PC-3 (cell line): ENCODE measurements around the gene MDC1. TPM values are rescaled to one million over a fixed set of nuclear protein-coding genes. Genes with fewer than 3 reads are reported as not detected.

ENCODE experiments used
- ATAC-seq: fragments of 200-7000 bp; cut with Tn5 transposase; 2 replicates; pipeline ENCODE4 v1.9.1; 2020; ENCODE audit warnings: mild to moderate bottlenecking, moderate library complexity
- BruUV-seq: library from RNA; stranded (reverse); fragments of 400-500 nt; replicated peaks from 2 replicates; lab custom pipeline; 2021; lab: Mats Ljungman, UMichigan
- CTCF ChIA-PET: fragments of 300-600 bp; sonication (Branson Sonifier 250); formaldehyde crosslinking; loops from one replicate; lab custom pipeline; 2022; ENCODE audit warnings: antibody characterized with exemption; lab: Charles Lee
- POLR2A ChIA-PET: fragments of 300-600 bp; sonication (Branson Sonifier 250); formaldehyde crosslinking; loops from one replicate; lab custom pipeline; 2022; ENCODE audit warnings: antibody characterized with exemption; ENCODE audit not compliant: unreplicated experiment; lab: Charles Lee
- DNase-seq: peaks from one replicate; pipeline ENCODE4 v3.0.0-alpha.2; 2015
- H2AFZ ChIP-seq: fragments of 300-600 bp; sonication (generic); 2 replicates; pipeline ENCODE4 v1.6.0; 2016; ENCODE audit warnings: antibody characterized with exemption, low read length
- H3F3A ChIP-seq: fragments of 300-600 bp; sonication (generic); one replicate; pipeline ENCODE4 v1.6.0; 2017; ENCODE audit warnings: antibody characterized with exemption, low read length, control low read depth, mild to moderate bottlenecking; ENCODE audit not compliant: unreplicated experiment
- H3K27ac ChIP-seq: fragments of 300-600 bp; sonication (generic); 2 replicates; pipeline ENCODE4 v1.5.1; 2016; ENCODE audit warnings: mild to moderate bottlenecking, low read length
- H3K27me3 ChIP-seq: fragments of 300-600 bp; sonication (generic); 2 replicates; pipeline ENCODE4 v1.6.1; 2016; ENCODE audit warnings: low read length, mixed read lengths
- H3K36me3 ChIP-seq: fragments of 300-600 bp; sonication (generic); 2 replicates; pipeline ENCODE4 v1.6.1; 2016; ENCODE audit warnings: low read depth, mixed run types, low read length, mixed read lengths
- H3K4me1 ChIP-seq: fragments of 300-600 bp; sonication (generic); 2 replicates; pipeline ENCODE4 v1.5.1; 2016; ENCODE audit warnings: low read length; ENCODE audit not compliant: insufficient read depth
- H3K4me2 ChIP-seq: fragments of 300-600 bp; sonication (generic); 2 replicates; pipeline ENCODE4 v1.6.0; 2016; ENCODE audit warnings: low read length
- H3K4me3 ChIP-seq: fragments of 300-600 bp; sonication (generic); 2 replicates; pipeline ENCODE4 v1.5.1; 2016; ENCODE audit warnings: mild to moderate bottlenecking, low read length, mixed read lengths
- H3K79me2 ChIP-seq: fragments of 300-600 bp; sonication (generic); 2 replicates; pipeline ENCODE4 v1.6.1; 2017; ENCODE audit warnings: low read length, mixed read lengths
- H3K9ac ChIP-seq: fragments of 300-600 bp; sonication (generic); 2 replicates; pipeline ENCODE4 v1.6.0; 2016; ENCODE audit warnings: mild to moderate bottlenecking, low read length
- H3K9me2 ChIP-seq: fragments of 300-600 bp; sonication (generic); replicated peaks from 2 replicates; pipeline ENCODE4 v1.6.1; 2016; ENCODE audit warnings: mixed run types, low read length, mixed read lengths
- H3K9me3 ChIP-seq: fragments of 300-600 bp; sonication (generic); 2 replicates; pipeline ENCODE4 v1.6.1; 2016; ENCODE audit warnings: low read length, mixed read lengths
- H4K20me1 ChIP-seq: fragments of 300-600 bp; sonication (generic); 2 replicates; pipeline ENCODE4 v1.6.1; 2016; ENCODE audit warnings: low read length, mixed read lengths
- CTCF ChIP-seq: fragments of 300-600 bp; sonication (generic); conservative IDR thresholded peaks from 2 replicates; pipeline ENCODE4 v1.5.1; 2017; ENCODE audit warnings: antibody characterized with exemption, low read depth, mild to moderate bottlenecking, low read length
- EZH2 ChIP-seq: fragments of 300-600 bp; sonication (generic); IDR thresholded peaks from one replicate; pipeline ENCODE4 v1.6.1; 2017; ENCODE audit warnings: antibody characterized with exemption, mild to moderate bottlenecking, low read length; ENCODE audit not compliant: unreplicated experiment
- EZH2phosphoT487 ChIP-seq: fragments of 300-600 bp; sonication (generic); IDR thresholded peaks from 2 replicates; pipeline ENCODE4 v1.6.1; 2018; ENCODE audit warnings: mild to moderate bottlenecking, antibody characterized with exemption, low read length, borderline replicate concordance
- intact Hi-C: fragments of 100-400 bp; cut with micrococcal nuclease; formaldehyde crosslinking; loops from 2 replicates; pipeline ENCODE4 v1.9.0; 2023
- total RNA-seq: library from RNA; depleted of rRNA; stranded (reverse); fragments of >200 nt; gene quantifications from 2 replicates; pipeline ENCODE4 v1.2.3, GENCODE V29; 2014

Gene MDC1
- total RNA-seq, 1 experiment from 2014 or later: 19.6 TPM

- intact Hi-C loops: loop anchor here (5.0 kb wide), 1 partner anchor 133 kb away; no protein-coding TSS in a partner anchor
- Histone ChIP-seq H3K36me3 (peaks cover 25% of the 10 kb centered on the region), H3K27ac (peak within 1 kb of the TSS; percentile 98), H3K9ac (peak within 1 kb of the TSS; percentile 100), H3K4me2 (peak within 1 kb of the TSS; percentile 85), H3F3A (peaks cover 15% of the 10 kb centered on the region), H4K20me1 (peaks cover 9% of the 10 kb centered on the region), H3K79me2 (peaks cover 80% of the 10 kb centered on the region), H3K9me3 (no peaks in the 10 kb centered on the region), H2AFZ (no peak within 1 kb of the TSS), H3K27me3 (no peaks in the 10 kb centered on the region), H3K4me1 (peaks cover 73% of the 10 kb centered on the region), H3K4me3 (peak within 1 kb of the TSS; percentile 91), H3K9me2 (no peaks in the 10 kb centered on the region)
- ATAC-seq: peak; percentile 3
- CTCF ChIA-PET: interaction anchor here (1.0 kb wide), 1 partner anchor 8 kb away, joined by 3 read pairs; no protein-coding TSS in a partner anchor
- no TSS peak for BruUV-seq
- no peak; the same call in 1 of the 2 replicates for TF ChIP-seq CTCF
- TF ChIP-seq EZH2phosphoT487: no peak
- TF ChIP-seq EZH2: no peak
- peak; percentile 90 for DNase-seq
- POLR2A ChIA-PET: interaction anchor here (0.5 to 1.1 kb wide), 9 partner anchors 8 to 78 kb away, joined by 3 to 8 read pairs (median 4); no protein-coding TSS in a partner anchor
Measured at GRCh38 chr6:30744054-30744805, 27.1 kb upstream of the MDC1 start, which contains the start of gene IER3. IER3 (minus strand) TSS chr6:30744547; CDS start chr6:30744518, 29 bp downstream.

- no peak for DNase-seq
- CTCF ChIA-PET: interaction anchor here (1.0 to 1.2 kb wide), 2 partner anchors 16 to 39 kb away, joined by 3 to 6 read pairs; no protein-coding TSS in a partner anchor
- Histone ChIP-seq H3K4me2 (peak overlapping the region; percentile 85), H2AFZ (no peak overlapping the region), H3K9ac (peak overlapping the region; percentile 100), H3K36me3 (peaks cover 28% of the 10 kb centered on the region), H3F3A (peaks cover 14% of the 10 kb centered on the region), H3K4me3 (peak overlapping the region; percentile 91), H3K27me3 (no peaks in the 10 kb centered on the region), H3K9me2 (no peaks in the 10 kb centered on the region), H4K20me1 (peaks cover 9% of the 10 kb centered on the region), H3K79me2 (peaks cover 88% of the 10 kb centered on the region), H3K9me3 (no peaks in the 10 kb centered on the region), H3K4me1 (peaks cover 71% of the 10 kb centered on the region), H3K27ac (peak overlapping the region; percentile 98)
- no peak for ATAC-seq
- POLR2A ChIA-PET: interaction anchor here (0.6 to 1.7 kb wide), 5 partner anchors 9 to 77 kb away, joined by 3 to 16 read pairs (median 8); no protein-coding TSS in a partner anchor
- intact Hi-C loops: loop anchor here (5.0 kb wide), 1 partner anchor 134 kb away; no protein-coding TSS in a partner anchor
- TF ChIP-seq EZH2 (no peak), EZH2phosphoT487 (no peak), CTCF (no peak)
- BruUV-seq: TSS peak; percentile 99
Measured at GRCh38 chr6:30743099-30744053, 26.3 kb upstream of the MDC1 start.
